GM12801 (cell line): Measurements from ENCODE around the gene COX5A.

ENCODE experiments used
- CTCF ChIP-seq: IDR thresholded peaks from one replicate; pipeline ENCODE4 v1.5.1; 2011; ENCODE audit warnings: control low read depth; ENCODE audit not compliant: insufficient read length; ENCODE audit errors: extremely low read depth

Gene COX5A

GRCh38 chr15:74873756-74874424 is 64.0 kb downstream of the COX5A start:
- TF ChIP-seq CTCF, result no peak

DNA sequence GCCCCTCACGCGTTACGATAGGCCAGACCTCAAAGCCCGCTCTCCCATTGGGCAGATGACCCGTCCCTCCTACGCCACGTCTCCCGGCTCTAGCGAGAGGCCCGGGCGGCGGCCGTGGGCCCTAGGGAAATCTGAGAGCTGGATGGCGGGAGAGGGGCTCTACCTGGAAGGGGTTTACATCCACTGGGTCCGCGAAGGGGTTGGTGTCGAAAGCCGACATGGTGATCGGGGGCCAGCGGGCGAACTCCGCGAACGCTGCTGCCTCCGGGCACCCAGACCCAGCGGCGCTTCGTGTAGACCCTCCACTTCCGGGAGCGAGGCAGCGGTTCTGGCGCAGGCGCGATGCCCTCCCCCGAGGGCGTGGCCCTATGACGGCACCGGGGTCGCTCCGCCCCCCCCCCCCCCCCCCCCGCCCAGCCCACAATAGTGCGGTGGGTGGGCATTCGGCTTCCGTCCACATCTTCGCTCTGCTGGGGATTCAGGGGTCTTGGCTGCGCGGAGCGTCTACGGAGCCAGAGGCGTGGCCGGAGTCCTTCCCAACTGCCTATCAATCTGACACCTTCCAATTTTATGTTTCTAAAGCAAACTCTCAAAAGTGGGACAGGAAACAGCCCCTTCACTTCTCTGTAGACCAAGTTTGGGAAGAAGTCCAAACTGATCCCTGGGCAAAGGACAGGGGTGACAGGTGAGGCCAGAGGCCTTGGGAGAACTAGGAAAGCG is 64.7 kb downstream of the COX5A start, which contains the start of gene SCAMP2:
SCAMP2 (minus strand) TSS at position 330 of the 720 bp plus-strand sequence; CDS start at position 220, 110 bp downstream.
- TF ChIP-seq CTCF, result no peak

- TF ChIP-seq CTCF, result no peak
These were observed 65.2 kb downstream of the COX5A start for GRCh38 chr15:74872702-74873035.

- TF ChIP-seq CTCF, result no peak
These were observed 67.2 kb downstream of the COX5A start for GRCh38 chr15:74870436-74871215.
